GM18870 (cell line): Measurements from ENCODE around the gene EGFR.

Experiments used
- ATAC-seq: cut with Tn5 transposase; IDR thresholded peaks from one replicate; pipeline ENCODE4 v1.9.1; 2021; ENCODE audit warnings: moderate library complexity; ENCODE audit not compliant: unreplicated experiment

EGFR gene

DNA sequence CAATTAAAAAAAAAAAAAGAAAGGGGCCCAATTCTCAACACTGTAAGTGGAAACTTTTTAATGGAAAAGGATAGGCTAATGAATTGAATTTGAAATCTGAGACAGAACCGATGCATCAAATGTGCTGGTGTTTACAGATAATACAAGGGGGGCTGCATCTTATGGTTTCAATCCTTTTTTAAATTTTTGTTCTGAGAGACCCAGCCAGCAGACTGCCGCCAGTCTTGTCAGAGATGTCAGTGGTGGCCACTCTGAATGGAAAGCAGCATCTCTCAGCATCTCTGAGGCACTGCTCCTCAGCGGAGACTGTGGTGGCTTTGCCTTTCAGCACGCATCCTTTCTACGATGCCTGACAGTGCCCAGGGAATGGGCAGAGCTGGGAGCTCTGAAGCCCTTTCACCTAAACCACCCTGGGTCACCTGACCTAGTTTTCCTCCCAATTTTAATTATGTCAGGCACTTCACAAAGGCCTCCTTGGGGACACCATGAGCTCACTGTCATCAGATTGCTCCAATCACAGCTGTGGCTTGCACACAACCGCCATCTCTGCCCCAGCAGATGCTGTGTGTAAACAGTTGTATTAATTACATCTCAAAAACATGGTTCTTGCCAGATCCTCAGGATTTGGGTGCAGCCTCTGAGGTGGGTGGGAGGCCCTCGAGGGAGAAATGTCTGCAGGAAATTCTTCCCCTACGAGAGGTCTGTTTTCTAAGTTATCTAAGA, 81.2 kb downstream of the EGFR start:
- ATAC-seq = no peak

DNA sequence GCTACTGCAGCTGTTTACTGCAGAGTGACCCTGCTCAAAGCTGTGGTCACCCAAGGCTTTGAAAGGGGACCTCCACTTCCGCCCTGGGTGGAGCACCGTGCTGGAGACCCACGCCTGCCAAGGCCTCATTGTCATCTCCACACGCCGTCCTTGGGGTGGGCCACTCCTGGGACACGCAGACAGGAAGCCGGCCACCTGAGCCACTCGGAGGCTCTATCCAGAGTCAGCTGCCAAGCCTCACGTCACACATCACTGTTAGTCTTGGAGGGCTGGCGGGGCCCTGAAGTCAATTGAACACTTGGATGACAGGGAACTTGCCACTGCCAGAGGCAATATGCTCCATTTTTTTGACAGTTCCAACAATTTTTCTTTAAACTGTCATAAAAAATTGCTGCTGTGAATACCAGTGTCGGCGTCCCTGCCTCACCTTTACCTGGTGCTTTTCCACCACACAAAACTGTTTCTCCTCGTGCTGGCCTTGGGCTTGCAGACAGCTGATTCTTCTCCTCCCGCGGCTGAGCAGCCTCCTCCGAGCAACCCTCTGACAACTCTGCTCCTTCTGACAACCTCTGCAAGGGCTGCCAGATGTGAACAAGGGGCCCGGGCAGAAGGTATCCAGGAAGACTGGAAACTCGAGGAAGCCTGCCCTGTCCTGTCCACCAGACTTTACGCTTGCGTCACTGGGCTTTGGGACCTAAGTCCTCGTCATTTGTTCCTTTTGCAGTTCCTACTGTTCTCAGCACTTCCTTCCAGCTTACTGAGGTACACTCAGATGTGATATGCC, 81.9 kb downstream of the EGFR start:
- ATAC-seq = no peak

- no peak for ATAC-seq
Measured at GRCh38 chr7:55101359-55101758, 82.5 kb downstream of the EGFR start.

DNA sequence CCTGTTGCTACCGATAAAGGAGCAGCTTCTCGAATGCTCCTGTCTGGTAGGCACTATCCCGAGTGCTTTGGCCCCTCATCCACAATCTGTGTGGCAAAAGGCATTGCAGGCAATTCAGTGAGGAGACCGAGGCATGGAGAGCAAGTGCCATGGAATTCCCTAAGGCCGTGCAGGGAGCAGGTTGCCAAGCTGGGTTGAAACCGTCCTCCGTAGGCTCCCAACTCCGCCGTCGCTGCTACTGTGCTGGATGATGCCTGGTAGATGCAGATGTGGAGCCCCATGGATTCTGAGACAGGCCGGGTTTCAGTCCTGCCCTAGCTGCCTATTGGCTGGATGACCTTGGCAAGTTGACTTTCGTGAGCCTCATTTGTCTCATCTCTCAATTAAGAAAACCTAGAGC, 85.3 kb downstream of the EGFR start:
- ATAC-seq = no peak

DNA sequence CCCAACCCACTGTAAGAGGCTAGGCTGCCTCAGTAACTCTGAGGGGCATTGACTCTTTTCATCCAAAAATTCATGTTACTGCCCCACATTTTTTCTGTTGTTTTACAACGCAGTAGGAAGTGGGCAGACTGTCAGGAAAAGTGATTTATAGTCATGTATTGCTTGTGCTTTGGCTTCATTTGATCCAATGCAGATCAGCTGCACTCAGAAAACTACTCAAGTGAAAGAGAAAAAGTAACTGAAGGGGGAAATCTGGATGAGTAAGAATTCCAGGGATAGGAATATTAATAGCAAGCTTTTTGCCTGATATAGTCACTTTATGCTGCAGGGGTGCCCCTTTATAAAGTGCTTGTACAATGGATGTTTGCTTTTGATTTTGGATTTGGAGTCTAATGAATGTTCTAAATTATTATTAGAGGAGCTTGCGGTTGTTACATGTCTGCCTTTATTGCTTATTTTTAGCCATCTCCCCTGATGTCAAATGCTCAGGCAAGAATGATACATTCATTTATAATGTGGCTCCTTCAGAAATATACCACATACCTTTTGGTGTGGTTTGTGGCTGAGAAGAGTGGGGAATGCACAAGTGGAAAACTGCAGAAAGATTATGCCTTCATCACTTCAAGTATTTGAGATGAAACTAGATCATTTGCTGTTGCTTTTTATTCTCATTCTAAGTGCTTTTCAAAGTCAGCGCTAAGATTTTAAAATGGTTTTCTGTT, 86.1 kb downstream of the EGFR start:
- ATAC-seq = no peak

GRCh38 chr7:55105952-55106351, 87.1 kb downstream of the EGFR start:
- no peak for ATAC-seq

- ATAC-seq = no peak
Measured at GRCh38 chr7:55107946-55108345, 89.1 kb downstream of the EGFR start.

GRCh38 chr7:55108401-55108800, 89.6 kb downstream of the EGFR start:
- ATAC-seq = no peak

- ATAC-seq = no peak
Measured at GRCh38 chr7:55108818-55109217, 90.0 kb downstream of the EGFR start.

DNA sequence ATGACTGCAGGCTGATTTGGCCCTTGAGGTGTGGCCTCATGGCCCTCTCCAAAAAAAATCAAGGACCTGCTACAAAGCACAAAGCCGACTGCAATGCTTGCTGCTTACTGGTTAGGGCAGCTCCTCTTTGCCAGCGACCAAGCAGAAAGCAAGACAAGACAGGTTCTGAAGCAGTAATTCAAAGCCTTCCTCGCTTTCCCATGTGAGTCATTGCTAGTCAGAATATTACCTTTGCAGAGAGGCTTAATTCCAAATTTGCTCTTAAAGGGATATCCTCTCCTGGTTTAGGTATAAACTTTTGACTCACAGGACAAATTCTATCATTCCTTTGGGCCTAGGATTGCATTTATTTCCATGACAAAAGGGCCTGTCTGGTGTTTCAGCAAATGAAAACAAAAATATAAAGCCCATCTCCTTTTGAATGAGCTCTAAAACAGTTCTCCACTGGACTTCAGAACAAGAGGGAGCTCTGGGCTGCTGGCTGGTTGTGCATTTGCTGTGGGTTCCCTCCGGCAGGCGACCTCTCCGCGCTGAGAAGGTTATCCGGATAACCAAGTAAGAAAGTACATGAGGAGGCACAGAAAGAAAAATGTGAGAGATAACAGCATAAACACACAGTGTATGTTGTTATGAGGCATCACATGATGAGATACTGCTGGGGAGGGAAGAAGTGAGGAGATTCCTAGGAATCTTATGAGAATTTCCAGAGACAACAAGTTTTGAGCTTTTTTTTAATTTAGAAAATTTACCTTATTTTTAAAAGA, 90.8 kb downstream of the EGFR start:
- ATAC-seq = no peak

DNA sequence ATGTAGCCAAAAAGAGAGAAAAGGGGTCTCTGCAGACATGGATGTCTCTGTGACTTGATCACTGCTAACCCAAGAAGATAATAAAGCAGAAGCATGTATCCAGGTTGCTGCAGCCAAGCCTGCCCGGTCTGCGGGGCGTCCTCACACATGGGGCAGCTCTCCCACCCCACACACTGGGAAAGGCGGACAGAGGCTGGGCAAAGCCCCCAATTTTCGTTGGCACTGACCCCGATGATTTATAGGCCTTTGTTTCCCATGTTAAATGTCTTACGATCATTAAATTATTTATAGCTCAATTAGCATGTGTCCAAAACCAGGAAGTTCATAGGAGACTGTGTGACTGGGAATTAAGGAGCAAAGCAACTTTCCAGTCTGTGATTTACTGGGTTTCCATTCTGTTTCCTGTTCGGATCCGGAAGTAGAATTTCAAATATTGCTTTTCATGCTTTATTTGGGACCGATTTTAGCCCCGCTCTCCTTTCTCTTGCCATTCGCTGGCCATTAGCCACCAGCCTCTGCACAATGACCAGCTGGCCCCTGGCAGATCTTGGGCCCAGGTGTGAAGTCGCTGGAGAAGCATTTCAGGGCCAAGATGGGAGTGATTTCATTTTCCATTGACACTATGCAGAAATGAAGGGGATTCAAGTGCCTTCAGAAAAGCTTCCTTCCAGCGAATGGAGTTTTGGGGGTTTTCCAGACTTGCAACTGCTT, 91.6 kb downstream of the EGFR start:
- no peak for ATAC-seq

- no peak for ATAC-seq
Measured at GRCh38 chr7:55110993-55111361, 92.2 kb downstream of the EGFR start.

GRCh38 chr7:55112056-55112455, 93.2 kb downstream of the EGFR start:
- ATAC-seq = no peak

GRCh38 chr7:55113760-55114540, 95.1 kb downstream of the EGFR start:
- ATAC-seq = no peak

DNA sequence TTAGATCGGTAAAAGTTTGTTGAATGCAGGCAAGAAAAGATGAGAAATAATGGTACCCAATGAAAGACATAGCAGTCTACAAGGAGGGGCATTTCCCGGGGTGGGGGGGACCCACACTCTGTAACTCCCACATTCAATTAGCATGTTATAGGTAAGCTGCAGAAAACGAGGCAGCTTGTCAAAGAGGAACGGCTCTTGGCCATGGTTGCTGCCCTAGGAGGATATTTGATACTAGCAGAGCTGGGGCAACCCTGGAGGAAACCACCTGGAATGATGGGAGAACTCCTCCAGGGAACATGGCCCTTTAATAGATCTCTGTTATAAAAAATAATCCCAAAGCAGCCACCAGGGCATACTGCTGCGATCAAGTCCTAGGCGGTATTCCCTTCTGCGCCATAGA, 98.5 kb downstream of the EGFR start:
- no peak for ATAC-seq

- ATAC-seq = no peak
Measured at GRCh38 chr7:55118426-55118825, 99.6 kb downstream of the EGFR start.

DNA sequence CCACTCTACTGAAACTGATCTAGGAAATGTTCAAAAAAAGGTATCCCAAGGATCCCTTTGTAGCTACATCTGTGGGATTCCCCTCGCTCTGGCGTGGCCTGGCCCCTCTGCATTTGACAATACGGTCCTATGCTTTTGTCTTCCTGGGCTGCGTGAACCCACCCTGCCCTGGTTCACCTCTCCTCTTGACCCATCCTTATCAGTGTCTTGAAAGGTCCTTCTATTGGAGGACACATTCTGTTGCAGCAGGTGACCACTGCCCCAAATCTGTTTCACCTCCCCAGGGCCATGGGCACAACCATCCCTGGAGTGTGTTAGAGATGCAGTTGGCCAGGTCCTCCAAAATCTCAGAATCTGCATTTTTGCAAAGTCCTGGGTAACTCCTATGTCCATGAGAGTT, 100.8 kb downstream of the EGFR start:
- no peak for ATAC-seq

- no peak for ATAC-seq
Measured at GRCh38 chr7:55120074-55120473, 101.3 kb downstream of the EGFR start.

DNA sequence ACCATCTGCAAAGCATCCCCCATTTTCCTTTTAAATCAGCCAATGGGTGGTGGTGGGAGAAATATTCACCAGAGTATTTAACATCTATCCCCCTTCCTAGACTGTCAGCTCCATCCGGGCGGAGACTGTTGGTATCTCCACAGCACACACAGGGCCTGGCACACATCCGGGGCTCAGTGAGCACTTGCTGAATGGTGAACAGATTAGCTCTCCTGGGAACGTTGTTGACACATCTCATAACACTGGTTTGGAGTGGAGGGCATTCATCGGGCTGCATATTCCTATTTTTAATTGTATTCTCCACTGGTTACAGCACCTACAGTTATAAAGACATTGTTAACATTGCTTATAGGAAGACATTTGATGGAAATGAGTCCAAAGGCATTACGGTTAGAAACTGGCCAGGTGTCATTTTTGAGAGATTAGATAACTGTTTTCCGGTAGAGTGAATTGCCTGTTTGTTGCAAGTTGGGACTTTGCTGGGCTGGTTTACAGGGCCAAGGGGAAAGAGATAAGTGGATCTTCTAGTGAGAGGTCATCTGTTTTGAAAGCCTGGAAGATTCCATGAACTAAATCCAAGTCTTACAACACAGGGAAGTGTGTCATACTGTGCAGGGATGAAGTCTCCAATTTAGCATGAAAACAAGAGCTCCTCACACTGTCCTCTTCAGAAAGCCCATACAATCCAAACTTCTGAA, 101.8 kb downstream of the EGFR start:
- no peak for ATAC-seq
